ENCODE measurements around the gene STPG4.

- TF ChIP-seq POLR2A (IDR thresholded peaks at IDR 0.05; ENCODE audit: low read depth, low read length): no peak
- TF ChIP-seq TAF1 (IDR thresholded peaks at IDR 0.05; ENCODE audit: borderline replicate concordance, low read depth, low read length): no peak
Measured at GRCh38 chr2:47048801-47049480, 106.2 kb downstream of the STPG4 start.
